K562 (cell line): ENCODE measurements around the gene PLD6. TPM values are rescaled to one million over a fixed set of nuclear protein-coding genes. Genes with fewer than 3 reads are reported as not detected.
A peak's percentile ranks its signal among the peaks of the same experiment; 100 is the strongest.

ENCODE experiments used
- ATAC-seq: fragments of 200-7000 bp; cut with Tn5 transposase; 3 replicates; pipeline ENCODE4 v1.9.1; 2020; ENCODE audit warnings: moderate library complexity
- BruUV-seq: library from RNA; stranded (reverse); fragments of 400-500 nt; replicated peaks from 2 replicates; lab custom pipeline; 2021; lab: Mats Ljungman, UMichigan
- CTCF ChIA-PET: fragments of 300-600 bp; formaldehyde crosslinking; extraction: SDS; loops from one replicate; lab custom pipeline; 2021; ENCODE audit warnings: low intra/inter-chr PET ratio; lab: Yijun Ruan, JAX
- POLR2A ChIA-PET: fragments of 300-600, 350-650 bp; sonication (Branson Sonifier 250); formaldehyde crosslinking; extraction: SDS; loops from one replicate; lab custom pipeline; 2021; ENCODE audit warnings: antibody characterized with exemption, inconsistent platforms; lab: Yijun Ruan, JAX
- DNase-seq, 4 experiments: peaks; one replicate each; pipeline versions ENCODE4 v3.0.0 to v3.0.0-alpha.2; 2011 to 2018; ENCODE audit warnings: low spot score in 3 of 4, mixed read lengths in 3 of 4; ENCODE audit errors: extremely low read depth in 1 of 4
- FAIRE-seq: peaks from 2 replicates; lab custom pipeline; 2011; peaks lifted over from hg19 to GRCh38; lab: Jason Lieb, UNC
- H2AFZ ChIP-seq: 2 replicates; pipeline ENCODE4 v1.6.0; 2011; ENCODE audit warnings: low read depth, low read length, control low read depth, inconsistent platforms
- H3K27ac ChIP-seq: fragments of 200-600 bp; 3 replicates; pipeline ENCODE4 v1.8.0; 2011; ENCODE audit warnings: low read depth, mild to moderate bottlenecking, control low read depth, inconsistent platforms, low read length, moderate library complexity, mixed read lengths; ENCODE audit errors: extremely low read depth
- H3K27me3 ChIP-seq, 2 experiments: fragments of 300-600 bp in 1 of 2; 2 replicates in 1 of 2; 3 replicates in 1 of 2; pipeline versions ENCODE4 v1.6.0 to v1.8.0; 2011; ENCODE audit warnings: inconsistent platforms in 2 of 2, low read length in 2 of 2, mild to moderate bottlenecking in 1 of 2, mixed read lengths in 1 of 2, moderate library complexity in 1 of 2; ENCODE audit not compliant: control insufficient read depth in 2 of 2, insufficient read depth in 2 of 2
- H3K36me3 ChIP-seq: fragments of 300-600 bp; 3 replicates; pipeline ENCODE4 v1.8.0; 2011; ENCODE audit warnings: mild to moderate bottlenecking, low read length, inconsistent platforms; ENCODE audit not compliant: control insufficient read depth, insufficient read depth
- H3K4me1 ChIP-seq, 2 experiments: fragments of 200-600 bp in 1 of 2; replicated peaks in 1 of 2; 2 replicates in 1 of 2; 3 replicates in 1 of 2; pipeline versions ENCODE4 v1.5.1 to v1.8.0; 2011; ENCODE audit warnings: inconsistent platforms in 2 of 2, low read length in 2 of 2, mild to moderate bottlenecking in 1 of 2, mixed read lengths in 1 of 2, moderate library complexity in 1 of 2; ENCODE audit not compliant: control insufficient read depth in 2 of 2, insufficient read depth in 2 of 2
- H3K4me2 ChIP-seq: 2 replicates; pipeline ENCODE4 v1.6.1; 2011; ENCODE audit warnings: low read length, control low read depth, inconsistent platforms, mixed read lengths; ENCODE audit not compliant: insufficient read depth
- H3K4me3 ChIP-seq: fragments of 200-600 bp; sonication (generic), shearing (Covaris generic); 2 replicates; pipeline ENCODE4 v1.5.1; 2016; ENCODE audit warnings: control low read depth, inconsistent platforms
- H3K79me2 ChIP-seq: fragments of 200-600 bp; 3 replicates; pipeline ENCODE4 v1.8.0; 2011; ENCODE audit warnings: low read length, inconsistent platforms; ENCODE audit not compliant: control insufficient read depth, insufficient read depth
- H3K9ac ChIP-seq, 2 experiments: 2 replicates each; pipeline versions ENCODE4 v1.6.0 to v1.6.1; 2011; ENCODE audit warnings: low read depth in 2 of 2, low read length in 2 of 2, control low read depth in 1 of 2, inconsistent platforms in 1 of 2, mild to moderate bottlenecking in 1 of 2, mixed read lengths in 1 of 2; ENCODE audit not compliant: insufficient read depth in 1 of 2
- H3K9me1 ChIP-seq: one replicate; pipeline ENCODE4 v1.6.0; 2011; ENCODE audit warnings: inconsistent platforms, mild to moderate bottlenecking, low read length, moderate library complexity; ENCODE audit not compliant: control insufficient read depth, insufficient read depth
- H3K9me3 ChIP-seq: replicated peaks from 2 replicates; pipeline ENCODE4 v1.5.1; 2011; ENCODE audit warnings: low read depth, low read length, inconsistent platforms; ENCODE audit not compliant: control insufficient read depth, insufficient read depth
- H4K20me1 ChIP-seq: replicated peaks from 2 replicates; pipeline ENCODE4 v1.6.1; 2011; ENCODE audit warnings: low read length, inconsistent platforms, mixed read lengths; ENCODE audit not compliant: control insufficient read depth, insufficient read depth
- KLF1 ChIP-seq: fragments of 450-650 bp; IDR thresholded peaks from 2 replicates; pipeline ENCODE4 v1.6.1; 2016; ENCODE audit warnings: missing genetic modification characterization, missing compliant biosample characterization
- MEIS2 ChIP-seq: fragments of 450-650 bp; IDR thresholded peaks from 2 replicates; pipeline ENCODE4 v1.6.1; 2014; ENCODE audit warnings: mild to moderate bottlenecking; ENCODE audit not compliant: partially characterized antibody
- MTA1 ChIP-seq: fragments of 450-650 bp; IDR thresholded peaks from 2 replicates; pipeline ENCODE4 v1.6.1; 2017; ENCODE audit warnings: borderline replicate concordance
- NFIC ChIP-seq: fragments of 450-650 bp; IDR thresholded peaks from 2 replicates; pipeline ENCODE4 v1.6.1; 2017; ENCODE audit warnings: mild to moderate bottlenecking, inconsistent platforms
- RBFOX2 ChIP-seq: fragments of 200-400 bp; formaldehyde crosslinking; IDR thresholded peaks from 2 replicates; pipeline ENCODE4 v1.6.1; 2017; ENCODE audit warnings: low read depth, mild to moderate bottlenecking, low read length, moderate library complexity
- SMAD4 ChIP-seq: fragments of 250-450 bp; sonication (Bioruptor Pico); conservative IDR thresholded peaks from 2 replicates; pipeline ENCODE4 v1.8.0; 2021; ENCODE audit warnings: inconsistent platforms, mild to moderate bottlenecking, moderate library complexity
- YY1 ChIP-seq, 3 experiments: IDR thresholded peaks; 2 replicates each; pipeline ENCODE4 v1.6.1; 2011; ENCODE audit warnings: low read length in 2 of 3, mild to moderate bottlenecking in 2 of 3, moderate library complexity in 2 of 3, borderline replicate concordance in 1 of 3, control low read depth in 1 of 3, low read depth in 1 of 3; ENCODE audit not compliant: insufficient read depth in 3 of 3, insufficient replicate concordance in 2 of 3, control insufficient read depth in 1 of 3, insufficient read length in 1 of 3; ENCODE audit errors: extremely low read depth in 1 of 3
- WGBS: fragments of 100-300 bp; shearing (Covaris generic); methylation state at CpG from one replicate; pipeline ENCODE4 v1.1.6; 2016; ENCODE audit warnings: low coverage, mixed read lengths; ENCODE audit not compliant: insufficient coverage; ENCODE audit errors: missing lambda C conversion rate; 5-methylcytosine and 5-hydroxymethylcytosine counted together
- in situ Hi-C: fragments of 300-500 bp; cut with MboI; formaldehyde crosslinking; loops from 4 replicates; pipeline ENCODE4 v1.15.0; 2018; ENCODE audit warnings: inconsistent platforms, mixed read lengths
- intact Hi-C: fragments of 100-400 bp; cut with micrococcal nuclease; formaldehyde crosslinking; loops from 2 replicates; pipeline ENCODE4 v1.14.2; 2022
- polyA plus RNA-seq, 8 experiments: library from polyadenylated mRNA; depleted of rRNA in 4 of 8; stranded (reverse) in 5 of 8; unstranded in 3 of 8; fragments of >200 nt; fragmentation: Nextera tagmentation in 2 of 8; fragmentation: Illumina TruSeq in 1 of 8; extraction: Ambion mirVana in 2 of 8; extraction: Trizol in 1 of 8; gene quantifications; 2 replicates each; pipeline versions ENCODE4 v1.2.1 to v1.2.3, GENCODE V29; 2011 to 2014; ENCODE audit warnings: inconsistent platforms in 1 of 8, missing spikeins in 1 of 8
- total RNA-seq, 7 experiments: library from RNA; depleted of rRNA in 6 of 7; stranded (reverse); fragments of >200 nt in 6 of 7; fragmentation: Illumina TruSeq in 2 of 7; extraction: Trizol in 2 of 7; gene quantifications; 2 replicates each; pipeline versions ENCODE4 v1.2.1 to v1.2.3, GENCODE V29; 2011 to 2021; ENCODE audit warnings: low replicate concordance in 1 of 7
- TF ChIP-seq, protein P1 (sequence below), 3 experiments: IDR thresholded peaks in 2 of 3; conservative IDR thresholded peaks in 1 of 3; 2 replicates each; pipeline ENCODE4 v1.5.1; 2011 to 2012; ENCODE audit warnings: low read length in 3 of 3, mild to moderate bottlenecking in 3 of 3, control low read depth in 2 of 3, improper control_type of control experiment in 1 of 3, inconsistent platforms in 1 of 3, low read depth in 1 of 3, mixed read lengths in 1 of 3, moderate library complexity in 1 of 3; ENCODE audit not compliant: insufficient read depth in 2 of 3

Gene PLD6
- total and polyA plus RNA-seq, 9 of the 15 experiments (the other 6 are each of a cell fraction or from before 2014, with no cell fraction given): 3.6 to 15.6 (median 10.0) TPM

DNA sequence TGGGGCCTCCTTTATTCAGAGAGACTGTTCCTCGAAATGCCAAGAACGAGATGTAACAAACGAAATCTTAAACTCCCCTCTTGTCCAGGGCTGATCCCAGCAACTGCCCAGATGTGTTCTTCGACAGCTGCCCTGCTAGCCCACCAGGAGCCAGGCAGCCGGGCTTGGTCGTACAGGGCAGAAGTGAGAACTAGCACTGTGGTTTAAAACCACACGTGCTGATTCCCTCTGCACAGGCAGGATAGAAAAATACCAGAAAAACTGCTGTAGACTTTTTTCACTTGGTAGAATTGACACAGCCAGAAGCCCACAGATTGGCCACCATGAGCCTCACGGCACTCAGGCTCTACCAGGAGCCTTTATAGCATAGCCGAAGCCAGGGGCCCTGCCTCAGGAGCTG, 33.1 kb downstream of the PLD6 start:
- no peaks in the 10 kb centered on the region for H3K9me3 ChIP-seq
- H3K27me3 ChIP-seq: no peaks in the 10 kb centered on the region
- no peak for TF ChIP-seq MTA1
- H3K79me2 ChIP-seq: no peaks in the 10 kb centered on the region
- intact Hi-C loops: no loop called here
- H3K9me1 ChIP-seq: no peaks in the 10 kb centered on the region
- no peaks in the 10 kb centered on the region for H4K20me1 ChIP-seq
- H3K27ac ChIP-seq: no peak overlapping the region
- FAIRE-seq: no peak
- peak overlapping the region in 1 of 2 experiments; percentile 68; a peak in 1 of 4 replicates for H3K9ac ChIP-seq
- peaks cover 7 to 14% of the 10 kb centered on the region in 2 experiments; a peak in 4 of 5 replicates for H3K4me1 ChIP-seq
- no peak overlapping the region for H3K4me2 ChIP-seq
- no TSS peak for BruUV-seq
- WGBS: 99% methylated on average over 8 of the region's 9 CpGs
- H2AFZ ChIP-seq: no peak overlapping the region
- peaks cover 48% of the 10 kb centered on the region; the same call in 2 of the 3 replicates for H3K36me3 ChIP-seq
- H3K4me3 ChIP-seq: no peak overlapping the region
- POLR2A ChIA-PET: interaction anchor here (0.6 to 1.6 kb wide), 2 partner anchors 9 to 16 kb away, joined by 3 to 4 read pairs; no protein-coding TSS in a partner anchor
- no peak for ATAC-seq
- in situ Hi-C loops: no loop called here
- no peak for DNase-seq
- CTCF ChIA-PET: no interaction called here

GRCh38 chr17:17172001-17172939, 33.9 kb downstream of the PLD6 start:
- Histone ChIP-seq H3K9ac (peak overlapping the region in 1 of 2 experiments; percentile 68; a peak in 2 of 4 replicates), H4K20me1 (no peaks in the 10 kb centered on the region), H3K79me2 (no peaks in the 10 kb centered on the region), H3K27me3 (no peaks in the 10 kb centered on the region), H3K9me1 (no peaks in the 10 kb centered on the region), H2AFZ (0 out of 2 replicates have a peak overlapping the region, but pooled peaks have one; percentile 24), H3K4me1 (peaks cover 7 to 18% of the 10 kb centered on the region in 2 experiments; a peak in 4 of 5 replicates), H3K4me2 (peak overlapping the region; percentile 37), H3K27ac (no peak overlapping the region; the same call in 2 of the 3 replicates), H3K36me3 (peaks cover 45% of the 10 kb centered on the region; the same call in 2 of the 3 replicates), H3K9me3 (no peaks in the 10 kb centered on the region), H3K4me3 (no peak overlapping the region)
- intact Hi-C loops: no loop called here
- DNase-seq (peak; percentile 70 to 76 (median 72)), FAIRE-seq (peak; percentile 89), ATAC-seq (peak; percentile 97)
- ChIA-PET CTCF (no interaction called here), POLR2A (interaction anchor here (0.6 to 1.6 kb wide), 3 partner anchors 8 to 30 kb away, joined by 3 to 4 read pairs (median 3); no protein-coding TSS in a partner anchor)
- in situ Hi-C loops: no loop called here
- no TSS peak for BruUV-seq
- 67% methylated on average over 12 of the region's 26 CpGs for WGBS
- TF ChIP-seq SMAD4 (CRISPR knock-in tag) (0 out of 2 replicates have a peak, but pooled peaks have one; percentile 25), NFIC (peak; percentile 59; the same call in 1 of the 2 replicates), MEIS2 (peak; percentile 6), RBFOX2 (0 out of 2 replicates have a peak, but pooled peaks have one; percentile 19), YY1 (IDR thresholded peaks at IDR 0.05; ENCODE audit: borderline replicate concordance in 1 of 3, control insufficient read depth in 1 of 3, extremely low read depth in 1 of 3, insufficient read depth in 3 of 3, insufficient read length in 1 of 3, insufficient replicate concordance in 2 of 3, low read depth in 1 of 3, low read length in 2 of 3) (peak in 1 of 3 experiments; percentile 53), KLF1 (peak; percentile 81)
- TF ChIP-seq, protein P1, sequence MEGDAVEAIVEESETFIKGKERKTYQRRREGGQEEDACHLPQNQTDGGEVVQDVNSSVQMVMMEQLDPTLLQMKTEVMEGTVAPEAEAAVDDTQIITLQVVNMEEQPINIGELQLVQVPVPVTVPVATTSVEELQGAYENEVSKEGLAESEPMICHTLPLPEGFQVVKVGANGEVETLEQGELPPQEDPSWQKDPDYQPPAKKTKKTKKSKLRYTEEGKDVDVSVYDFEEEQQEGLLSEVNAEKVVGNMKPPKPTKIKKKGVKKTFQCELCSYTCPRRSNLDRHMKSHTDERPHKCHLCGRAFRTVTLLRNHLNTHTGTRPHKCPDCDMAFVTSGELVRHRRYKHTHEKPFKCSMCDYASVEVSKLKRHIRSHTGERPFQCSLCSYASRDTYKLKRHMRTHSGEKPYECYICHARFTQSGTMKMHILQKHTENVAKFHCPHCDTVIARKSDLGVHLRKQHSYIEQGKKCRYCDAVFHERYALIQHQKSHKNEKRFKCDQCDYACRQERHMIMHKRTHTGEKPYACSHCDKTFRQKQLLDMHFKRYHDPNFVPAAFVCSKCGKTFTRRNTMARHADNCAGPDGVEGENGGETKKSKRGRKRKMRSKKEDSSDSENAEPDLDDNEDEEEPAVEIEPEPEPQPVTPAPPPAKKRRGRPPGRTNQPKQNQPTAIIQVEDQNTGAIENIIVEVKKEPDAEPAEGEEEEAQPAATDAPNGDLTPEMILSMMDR (IDR thresholded peaks at IDR 0.05 in 2 of 3, conservative IDR thresholded peaks at IDR 0.05 in 1 of 3; ENCODE audit: insufficient read depth in 2 of 3, low read depth in 1 of 3, low read length in 3 of 3): peak; percentile 29 to 51 (median 36); a peak in 5 of 6 replicates
